K562 (cell line): ENCODE data around the gene TSR3. TPM values are rescaled to one million over a fixed set of nuclear protein-coding genes. Genes with fewer than 3 reads are reported as not detected.

Experiments
- polyA plus RNA-seq, 8 experiments: library from polyadenylated mRNA; depleted of rRNA in 4 of 8; stranded (reverse) in 5 of 8; unstranded in 3 of 8; fragments of >200 nt; fragmentation: Nextera tagmentation in 2 of 8; fragmentation: Illumina TruSeq in 1 of 8; extraction: Ambion mirVana in 2 of 8; extraction: Trizol in 1 of 8; gene quantifications; 2 replicates each; pipeline versions ENCODE4 v1.2.1 to v1.2.3, GENCODE V29; 2011 to 2014; ENCODE audit warnings: inconsistent platforms in 1 of 8, missing spikeins in 1 of 8
- total RNA-seq, 7 experiments: library from RNA; depleted of rRNA in 6 of 7; stranded (reverse); fragments of >200 nt in 6 of 7; fragmentation: Illumina TruSeq in 2 of 7; extraction: Trizol in 2 of 7; gene quantifications; 2 replicates each; pipeline versions ENCODE4 v1.2.1 to v1.2.3, GENCODE V29; 2011 to 2021; ENCODE audit warnings: low replicate concordance in 1 of 7

The TSR3 gene
- total and polyA plus RNA-seq, 9 of the 15 experiments (the other 6 are each of a cell fraction or from before 2014, with no cell fraction given): 1.5 to 74.8 (median 16.5) TPM

Other genes with a start within 250 kb of the TSR3 start
Only the 7 nearest of the 16 such genes appear.
- 64.7 and 104 TPM in 2 replicates for gene UBE2I, start 42.2 kb downstream of the TSR3 start, total RNA-seq (2014; rRNA removed)
- gene UBE2I, start 42.2 kb downstream of the TSR3 start, total RNA-seq (2014; rRNA removed; fragmentation: Illumina TruSeq; extraction: Trizol): 103 and 114 TPM in 2 replicates
- 96.9 and 104 TPM in 2 replicates for gene UBE2I, start 42.2 kb downstream of the TSR3 start, total RNA-seq (2015; rRNA removed; fragmentation: Illumina TruSeq; extraction: Trizol)
- gene UBE2I, start 42.2 kb downstream of the TSR3 start, total RNA-seq (2021): 208 and 215 TPM in 2 replicates
- gene UBE2I, start 42.2 kb downstream of the TSR3 start, polyA plus RNA-seq (2011; rRNA removed): 132 and 145 TPM in 2 replicates
- 222 and 254 TPM in 2 replicates for gene UBE2I, start 42.2 kb downstream of the TSR3 start, polyA plus RNA-seq (2014; fragmentation: Illumina TruSeq; extraction: Trizol)
- 10 to 100 TPM; 36.6 to 45.1 TPM for gene UBE2I, start 42.2 kb downstream of the TSR3 start, polyA plus RNA-seq (2014; fragmentation: Nextera tagmentation; extraction: Ambion mirVana)
- gene UBE2I, start 42.2 kb downstream of the TSR3 start, polyA plus RNA-seq (2014; rRNA removed): 171 and 184 TPM in 2 replicates
- 2.3 and 4.5 TPM in 2 replicates for gene BAIAP3, start 18.2 kb downstream of the TSR3 start, total RNA-seq (2014; rRNA removed)
- 0.06 and 0.18 TPM in 2 replicates for gene BAIAP3, start 18.2 kb downstream of the TSR3 start, total RNA-seq (2014; rRNA removed; fragmentation: Illumina TruSeq; extraction: Trizol)
- 0.33 and 1.2 TPM in 2 replicates for gene BAIAP3, start 18.2 kb downstream of the TSR3 start, total RNA-seq (2015; rRNA removed; fragmentation: Illumina TruSeq; extraction: Trizol)
- gene BAIAP3, start 18.2 kb downstream of the TSR3 start, total RNA-seq (2021): 3.3 and 3.4 TPM in 2 replicates
- gene BAIAP3, start 18.2 kb downstream of the TSR3 start, polyA plus RNA-seq (2011; rRNA removed): 0.81 and 1.8 TPM in 2 replicates
- gene BAIAP3, start 18.2 kb downstream of the TSR3 start, polyA plus RNA-seq (2014; fragmentation: Illumina TruSeq; extraction: Trizol): 0.34 and 1.1 TPM in 2 replicates
- gene BAIAP3, start 18.2 kb downstream of the TSR3 start, polyA plus RNA-seq (2014; fragmentation: Nextera tagmentation; extraction: Ambion mirVana): under 1 TPM in 1 of 2 experiments, not detected in 1; 0.03 TPM
- gene BAIAP3, start 18.2 kb downstream of the TSR3 start, polyA plus RNA-seq (2014; rRNA removed): 1.5 and 4.5 TPM in 2 replicates
- 22.3 and 24.0 TPM in 2 replicates for gene GNPTG, start 53 bp upstream of the TSR3 start, total RNA-seq (2014; rRNA removed)
- 4.7 and 6.1 TPM in 2 replicates for gene GNPTG, start 53 bp upstream of the TSR3 start, total RNA-seq (2014; rRNA removed; fragmentation: Illumina TruSeq; extraction: Trizol)
- gene GNPTG, start 53 bp upstream of the TSR3 start, total RNA-seq (2015; rRNA removed; fragmentation: Illumina TruSeq; extraction: Trizol): 13.6 and 13.9 TPM in 2 replicates
- gene GNPTG, start 53 bp upstream of the TSR3 start, total RNA-seq (2021): 19.9 and 22.2 TPM in 2 replicates
- 18.6 and 20.7 TPM in 2 replicates for gene GNPTG, start 53 bp upstream of the TSR3 start, polyA plus RNA-seq (2011; rRNA removed)
- 9.0 and 13.6 TPM in 2 replicates for gene GNPTG, start 53 bp upstream of the TSR3 start, polyA plus RNA-seq (2014; fragmentation: Illumina TruSeq; extraction: Trizol)
- 1 to 10 TPM in 1 of 2 experiments, under 1 TPM in 1; 0.69 to 1.0 TPM for gene GNPTG, start 53 bp upstream of the TSR3 start, polyA plus RNA-seq (2014; fragmentation: Nextera tagmentation; extraction: Ambion mirVana)
- gene GNPTG, start 53 bp upstream of the TSR3 start, polyA plus RNA-seq (2014; rRNA removed): 31.5 and 33.3 TPM in 2 replicates
- 17.2 and 17.6 TPM in 2 replicates for gene UNKL, start 62.8 kb upstream of the TSR3 start, total RNA-seq (2014; rRNA removed)
- 4.2 and 4.4 TPM in 2 replicates for gene UNKL, start 62.8 kb upstream of the TSR3 start, total RNA-seq (2014; rRNA removed; fragmentation: Illumina TruSeq; extraction: Trizol)
- 5.1 and 12.1 TPM in 2 replicates for gene UNKL, start 62.8 kb upstream of the TSR3 start, total RNA-seq (2015; rRNA removed; fragmentation: Illumina TruSeq; extraction: Trizol)
- gene UNKL, start 62.8 kb upstream of the TSR3 start, total RNA-seq (2021): 22.3 and 30.2 TPM in 2 replicates
- 19.0 and 26.5 TPM in 2 replicates for gene UNKL, start 62.8 kb upstream of the TSR3 start, polyA plus RNA-seq (2011; rRNA removed)
- gene UNKL, start 62.8 kb upstream of the TSR3 start, polyA plus RNA-seq (2014; fragmentation: Illumina TruSeq; extraction: Trizol): 3.3 and 18.5 TPM in 2 replicates
- gene UNKL, start 62.8 kb upstream of the TSR3 start, polyA plus RNA-seq (2014; fragmentation: Nextera tagmentation; extraction: Ambion mirVana): under 1 TPM; 0.37 to 0.48 TPM
- 17.5 and 22.1 TPM in 2 replicates for gene UNKL, start 62.8 kb upstream of the TSR3 start, polyA plus RNA-seq (2014; rRNA removed)
- gene UQCC4, start 68.9 kb upstream of the TSR3 start, total RNA-seq (2014; rRNA removed): 48.7 and 49.7 TPM in 2 replicates
- 12.3 and 15.4 TPM in 2 replicates for gene UQCC4, start 68.9 kb upstream of the TSR3 start, total RNA-seq (2014; rRNA removed; fragmentation: Illumina TruSeq; extraction: Trizol)
- 34.4 and 35.6 TPM in 2 replicates for gene UQCC4, start 68.9 kb upstream of the TSR3 start, total RNA-seq (2015; rRNA removed; fragmentation: Illumina TruSeq; extraction: Trizol)
- 31.9 and 35.3 TPM in 2 replicates for gene UQCC4, start 68.9 kb upstream of the TSR3 start, total RNA-seq (2021)
- 46.1 and 47.0 TPM in 2 replicates for gene UQCC4, start 68.9 kb upstream of the TSR3 start, polyA plus RNA-seq (2011; rRNA removed)
- 20.5 and 37.8 TPM in 2 replicates for gene UQCC4, start 68.9 kb upstream of the TSR3 start, polyA plus RNA-seq (2014; fragmentation: Illumina TruSeq; extraction: Trizol)
- gene UQCC4, start 68.9 kb upstream of the TSR3 start, polyA plus RNA-seq (2014; fragmentation: Nextera tagmentation; extraction: Ambion mirVana): 1 to 10 TPM; 1.3 to 3.9 TPM
- gene UQCC4, start 68.9 kb upstream of the TSR3 start, polyA plus RNA-seq (2014; rRNA removed): 43.9 and 50.0 TPM in 2 replicates
- gene PERCC1, start 79.2 kb upstream of the TSR3 start, total RNA-seq (2014; rRNA removed): not detected in 2 replicates
- gene PERCC1, start 79.2 kb upstream of the TSR3 start, total RNA-seq (2014; rRNA removed; fragmentation: Illumina TruSeq; extraction: Trizol): not detected in 2 replicates
- not detected in 2 replicates for gene PERCC1, start 79.2 kb upstream of the TSR3 start, total RNA-seq (2015; rRNA removed; fragmentation: Illumina TruSeq; extraction: Trizol)
- not detected in 2 replicates for gene PERCC1, start 79.2 kb upstream of the TSR3 start, total RNA-seq (2021)
- not detected in 2 replicates for gene PERCC1, start 79.2 kb upstream of the TSR3 start, polyA plus RNA-seq (2011; rRNA removed)
- gene PERCC1, start 79.2 kb upstream of the TSR3 start, polyA plus RNA-seq (2014; fragmentation: Illumina TruSeq; extraction: Trizol): not detected in 2 replicates
- gene PERCC1, start 79.2 kb upstream of the TSR3 start, polyA plus RNA-seq (2014; fragmentation: Nextera tagmentation; extraction: Ambion mirVana): not detected
- gene PERCC1, start 79.2 kb upstream of the TSR3 start, polyA plus RNA-seq (2014; rRNA removed): not detected in 2 replicates
- gene CCDC154, start 92.7 kb upstream of the TSR3 start, total RNA-seq (2014; rRNA removed): 0.04 TPM in 1 of 2 replicates, not detected in the other
- gene CCDC154, start 92.7 kb upstream of the TSR3 start, total RNA-seq (2014; rRNA removed; fragmentation: Illumina TruSeq; extraction: Trizol): not detected in 2 replicates
- 0.18 TPM in 1 of 2 replicates, not detected in the other for gene CCDC154, start 92.7 kb upstream of the TSR3 start, total RNA-seq (2015; rRNA removed; fragmentation: Illumina TruSeq; extraction: Trizol)
- gene CCDC154, start 92.7 kb upstream of the TSR3 start, total RNA-seq (2021): 0.22 and 0.42 TPM in 2 replicates
- 0.15 and 0.19 TPM in 2 replicates for gene CCDC154, start 92.7 kb upstream of the TSR3 start, polyA plus RNA-seq (2011; rRNA removed)
- gene CCDC154, start 92.7 kb upstream of the TSR3 start, polyA plus RNA-seq (2014; fragmentation: Illumina TruSeq; extraction: Trizol): not detected in 2 replicates
- not detected for gene CCDC154, start 92.7 kb upstream of the TSR3 start, polyA plus RNA-seq (2014; fragmentation: Nextera tagmentation; extraction: Ambion mirVana)
- gene CCDC154, start 92.7 kb upstream of the TSR3 start, polyA plus RNA-seq (2014; rRNA removed): 0.03 and 1.4 TPM in 2 replicates